D721Med (cell line): Measurements from ENCODE around the gene ROBO1.

ENCODE experiments used
- DNase-seq: peaks from one replicate; pipeline ENCODE4 v3.0.0; 2011; ENCODE audit warnings: low spot score; ENCODE audit not compliant: insufficient read length
- FAIRE-seq: peaks from 2 replicates; lab custom pipeline; 2011; peaks lifted over from hg19 to GRCh38; lab: Jason Lieb, UNC
- CTCF ChIP-seq: IDR thresholded peaks from 2 replicates; pipeline ENCODE4 v1.5.1; 2012; ENCODE audit warnings: mild to moderate bottlenecking, control low read depth; ENCODE audit not compliant: insufficient read depth; ENCODE audit errors: missing control alignments

The ROBO1 gene

DNA sequence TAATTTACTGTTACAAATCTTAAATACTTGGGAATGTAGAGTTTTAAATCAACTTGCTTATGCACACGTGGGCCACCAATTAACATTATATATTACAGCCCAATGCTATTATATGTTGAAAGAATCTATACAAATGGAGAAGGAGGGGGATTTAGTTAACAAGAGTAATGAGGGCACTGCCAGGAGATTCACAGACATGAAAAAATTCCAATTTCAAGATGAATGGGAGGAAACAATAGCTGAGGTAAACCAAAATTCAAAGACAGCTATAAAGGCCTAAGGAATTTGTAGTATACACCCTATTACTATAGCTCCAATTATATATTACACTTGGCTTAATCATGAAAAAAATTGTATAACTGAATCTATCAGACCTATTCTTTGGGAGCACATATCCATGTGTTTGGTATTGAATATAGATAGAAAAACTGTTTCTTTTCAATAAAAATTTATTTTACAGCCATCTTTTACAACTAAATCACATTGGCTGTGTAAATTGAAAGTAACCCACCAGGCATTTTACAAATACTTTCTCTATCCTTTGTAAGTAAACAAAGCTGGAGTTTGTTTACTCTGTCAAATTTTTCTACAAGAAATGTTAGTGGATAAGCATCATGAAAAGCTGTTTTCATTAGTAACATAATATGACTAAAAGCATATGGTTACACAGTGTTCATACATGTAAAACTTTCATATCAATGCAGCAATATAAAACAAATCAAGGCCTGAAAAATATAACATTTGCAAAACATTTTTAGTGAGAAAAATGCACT, 1045.8 kb downstream of the ROBO1 start:
- FAIRE-seq (peak; percentile 77), DNase-seq (no peak)
- no peak for TF ChIP-seq CTCF

- FAIRE-seq, result no peak
- TF ChIP-seq CTCF, result no peak
These were observed 1049.1 kb downstream of the ROBO1 start for GRCh38 chr3:78718707-78719106.

DNA sequence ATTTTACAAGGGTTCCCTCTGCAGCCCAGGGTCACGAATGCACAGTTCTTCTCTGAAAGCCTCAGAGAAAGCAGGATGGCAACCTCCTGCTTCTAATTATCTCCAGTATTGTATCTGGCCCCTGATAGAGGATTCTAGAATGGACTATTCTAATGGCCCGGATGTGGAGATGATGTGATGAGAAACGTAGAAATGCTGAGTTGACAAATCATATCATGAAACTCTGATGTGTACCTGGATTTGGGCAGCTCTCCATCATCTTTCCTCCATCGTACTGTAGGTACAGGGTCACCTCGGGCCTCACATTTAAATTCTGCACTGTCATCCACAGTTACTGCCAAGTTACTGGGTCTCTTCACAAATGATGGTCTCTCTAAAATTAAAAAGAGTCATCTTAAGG, 1050.8 kb downstream of the ROBO1 start:
- DNase-seq (no peak), FAIRE-seq (no peak)
- TF ChIP-seq CTCF, result no peak

More at GRCh38 chr3:78718707-78719106, 1049.1 kb downstream of the ROBO1 start:
- DNase-seq, result no peak

GRCh38 chr3:78712941-78713340, 1054.9 kb downstream of the ROBO1 start:
- peak; percentile 87 for FAIRE-seq
- no peak for TF ChIP-seq CTCF
- no peak for DNase-seq

- no peak for TF ChIP-seq CTCF
- FAIRE-seq (no peak), DNase-seq (no peak)
These were observed 1055.5 kb downstream of the ROBO1 start for GRCh38 chr3:78712270-78712669.

- peak; percentile 58 for FAIRE-seq
- no peak for DNase-seq
- TF ChIP-seq CTCF, result no peak
These were observed 1059.2 kb downstream of the ROBO1 start for GRCh38 chr3:78708565-78709073.

- no peak for FAIRE-seq
- DNase-seq, result no peak
- TF ChIP-seq CTCF, result no peak
These were observed 1060.2 kb downstream of the ROBO1 start for GRCh38 chr3:78707609-78708008.
